HepG2 (cell line): ENCODE measurements around the gene MBD3. TPM values are rescaled to one million over a fixed set of nuclear protein-coding genes. Genes with fewer than 3 reads are reported as not detected.
A peak's percentile ranks its signal among the peaks of the same experiment; 100 is the strongest.

Source experiments
- ATF1 ChIP-seq: IDR thresholded peaks from 2 replicates; pipeline ENCODE4 v1.6.1; 2016; ENCODE audit warnings: mild to moderate bottlenecking, control low read depth
- CBX5 ChIP-seq: sonication (generic); formaldehyde crosslinking; IDR thresholded peaks from 2 replicates; pipeline ENCODE4 v1.4.0; 2020; ENCODE audit warnings: missing genetic modification reagents, borderline replicate concordance
- DMAP1 ChIP-seq: IDR thresholded peaks from 2 replicates; pipeline ENCODE4 v1.6.1; 2016
- DMTF1 ChIP-seq: sonication (generic); formaldehyde crosslinking; IDR thresholded peaks from 2 replicates; pipeline ENCODE4 v1.4.0; 2020; ENCODE audit warnings: mild to moderate bottlenecking, missing genetic modification reagents
- GABPB1 ChIP-seq: IDR thresholded peaks from 2 replicates; pipeline ENCODE4 v1.6.1; 2016; ENCODE audit warnings: mild to moderate bottlenecking, missing genetic modification reagents, moderate library complexity, missing compliant biosample characterization
- HMG20A ChIP-seq: IDR thresholded peaks from 2 replicates; pipeline ENCODE4 v1.6.1; 2016; ENCODE audit warnings: borderline replicate concordance
- HMGA1 ChIP-seq: sonication (generic); formaldehyde crosslinking; conservative IDR thresholded peaks from 2 replicates; pipeline ENCODE4 v1.4.0; 2020; ENCODE audit warnings: missing genetic modification reagents
- MIER2 ChIP-seq: IDR thresholded peaks from 2 replicates; pipeline ENCODE4 v1.6.1; 2016; ENCODE audit warnings: missing biosample characterization, missing genetic modification reagents
- MTA1 ChIP-seq: sonication (generic); formaldehyde crosslinking; IDR thresholded peaks from 2 replicates; pipeline ENCODE4 v1.4.0; 2020; ENCODE audit warnings: missing genetic modification reagents, mild to moderate bottlenecking, borderline replicate concordance
- NFKBIZ ChIP-seq: IDR thresholded peaks from 2 replicates; pipeline ENCODE4 v1.6.1; 2018; ENCODE audit warnings: missing genetic modification reagents, missing compliant biosample characterization
- PCBP1 ChIP-seq: fragments of 200-400 bp; formaldehyde crosslinking; IDR thresholded peaks from 2 replicates; pipeline ENCODE4 v1.6.1; 2017; ENCODE audit warnings: mild to moderate bottlenecking, low read depth, low read length, borderline replicate concordance
- PPARG ChIP-seq: conservative IDR thresholded peaks from 2 replicates; pipeline ENCODE4 v1.6.1; 2016; ENCODE audit warnings: missing biosample characterization, missing genetic modification reagents
- RBAK ChIP-seq: sonication (generic); formaldehyde crosslinking; IDR thresholded peaks from 2 replicates; pipeline ENCODE4 v1.5.1; 2020; ENCODE audit warnings: mild to moderate bottlenecking, missing genetic modification reagents
- SATB2 ChIP-seq: sonication (generic); formaldehyde crosslinking; IDR thresholded peaks from 2 replicates; pipeline ENCODE4 v1.5.0; 2020; ENCODE audit warnings: missing genetic modification reagents
- SRY ChIP-seq: sonication (generic); formaldehyde crosslinking; IDR thresholded peaks from 2 replicates; pipeline ENCODE4 v1.8.0; 2022; ENCODE audit warnings: mild to moderate bottlenecking, missing genetic modification reagents
- TCF12 ChIP-seq, 2 experiments: fragments of 450-650 bp in 1 of 2; sonication (generic) in 1 of 2; formaldehyde crosslinking in 1 of 2; IDR thresholded peaks; 2 replicates each; pipeline versions ENCODE4 v1.6.1 to v1.8.0; 2017 to 2022; ENCODE audit warnings: antibody characterized with exemption in 1 of 2, mild to moderate bottlenecking in 1 of 2, missing genetic modification reagents in 1 of 2, moderate library complexity in 1 of 2
- TCF7L2 ChIP-seq: IDR thresholded peaks from 2 replicates; pipeline ENCODE4 v1.6.1; 2011; ENCODE audit warnings: mild to moderate bottlenecking, low read depth, low read length, moderate library complexity
- YEATS2 ChIP-seq: sonication (generic); formaldehyde crosslinking; IDR thresholded peaks from 2 replicates; pipeline ENCODE4 v1.4.0; 2020; ENCODE audit warnings: missing genetic modification reagents, borderline replicate concordance
- ZNF207 ChIP-seq: fragments of 450-650 bp; IDR thresholded peaks from 2 replicates; pipeline ENCODE4 v1.6.1; 2016; ENCODE audit warnings: antibody characterized with exemption, borderline replicate concordance
- ZNF256 ChIP-seq: sonication (generic); formaldehyde crosslinking; conservative IDR thresholded peaks from 2 replicates; pipeline ENCODE4 v1.4.0; 2020; ENCODE audit warnings: missing genetic modification reagents
- ZNF292 ChIP-seq: sonication (generic); formaldehyde crosslinking; IDR thresholded peaks from 2 replicates; pipeline ENCODE4 v1.8.1; 2022; ENCODE audit warnings: mild to moderate bottlenecking, low read depth, missing genetic modification reagents, borderline replicate concordance
- ZNF563 ChIP-seq: sonication (generic); formaldehyde crosslinking; IDR thresholded peaks from 2 replicates; pipeline ENCODE4 v1.8.0; 2022; ENCODE audit warnings: mild to moderate bottlenecking, moderate library complexity, missing genetic modification reagents
- ZNF614 ChIP-seq: IDR thresholded peaks from 2 replicates; pipeline ENCODE4 v1.6.1; 2018; ENCODE audit warnings: missing biosample characterization, missing genetic modification reagents, inconsistent platforms, borderline replicate concordance
- polyA plus RNA-seq, 8 experiments: library from polyadenylated mRNA; depleted of rRNA in 3 of 8; stranded (reverse) in 7 of 8; unstranded in 1 of 8; fragments of >200 nt; fragmentation: Illumina TruSeq in 4 of 8; extraction: Trizol in 4 of 8; gene quantifications; 2 replicates each; pipeline versions ENCODE4 v1.2.1 to v1.2.3, GENCODE V29; 2011 to 2016; ENCODE audit warnings: low read depth in 4 of 8, missing spikeins in 1 of 8, mixed read lengths in 1 of 8; ENCODE audit not compliant: insufficient read depth in 1 of 8
- total RNA-seq, 5 experiments: library from RNA; depleted of rRNA; stranded (reverse); fragments of >200 nt; fragmentation: Illumina TruSeq; extraction: Trizol; gene quantifications; 2 replicates each; pipeline ENCODE4 v1.2.3, GENCODE V29; 2016; ENCODE audit warnings: low read depth in 1 of 5
- TF ChIP-seq, protein P1 (sequence below): IDR thresholded peaks from 2 replicates; pipeline ENCODE4 v1.6.1; 2012; ENCODE audit warnings: inconsistent platforms
- TF ChIP-seq, protein P2 (sequence below): sonication (generic); formaldehyde crosslinking; IDR thresholded peaks from 2 replicates; pipeline ENCODE4 v1.4.0; 2020; ENCODE audit warnings: missing genetic modification reagents, mild to moderate bottlenecking, borderline replicate concordance
- TF ChIP-seq, protein P3 (sequence below): sonication (generic); formaldehyde crosslinking; IDR thresholded peaks from 2 replicates; pipeline ENCODE4 v1.4.0; 2020; ENCODE audit warnings: missing genetic modification reagents

MBD3 gene
- total and polyA plus RNA-seq, 2 of the 13 experiments (the other 11 are each of a cell fraction or from before 2014, with no cell fraction given): 21.2 to 76.9 TPM

DNA sequence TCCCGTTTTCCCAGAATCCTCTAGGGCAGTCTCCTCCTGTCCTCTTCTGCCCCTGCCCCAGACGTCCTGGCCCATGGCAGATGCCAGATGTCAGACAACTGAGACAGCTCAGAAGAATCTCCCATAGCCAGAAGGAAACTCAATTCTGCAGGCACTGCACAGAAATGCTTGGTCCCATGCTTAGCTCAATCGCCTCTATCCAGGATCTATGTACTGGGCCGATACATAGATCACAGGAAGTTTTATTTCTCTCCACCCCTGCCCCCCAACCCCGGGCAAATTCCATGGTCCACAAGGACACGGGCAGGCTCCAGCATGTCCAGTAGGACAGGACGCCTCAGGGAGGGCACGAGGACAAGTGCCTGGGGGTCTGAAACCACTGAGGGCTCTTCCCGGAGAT lies 4.8 kb downstream of the MBD3 start (continued):
- TF ChIP-seq TCF7L2 (no peak), GABPB1 (no peak), SRY (CRISPR knock-in tag) (no peak), PCBP1 (no peak), ZNF292 (CRISPR knock-in tag) (no peak), DMTF1 (CRISPR knock-in tag) (no peak), RBAK (no peak), SATB2 (CRISPR knock-in tag) (no peak), ZNF256 (CRISPR knock-in tag) (no peak), YEATS2 (CRISPR knock-in tag) (peak; percentile 28; the same call in 1 of the 2 replicates), PPARG (CRISPR knock-in tag) (no peak), DMAP1 (CRISPR knock-in tag) (0 out of 2 replicates have a peak, but pooled peaks have one; percentile 24), TCF12 (IDR thresholded peaks at IDR 0.05) (no peak), TCF12 (CRISPR knock-in tag; IDR thresholded peaks at IDR 0.05) (no peak), ZNF563 (CRISPR knock-in tag) (no peak), HMG20A (CRISPR knock-in tag) (no peak), ZNF207 (no peak), HMGA1 (no peak), MTA1 (CRISPR knock-in tag) (peak; percentile 37; the same call in 1 of the 2 replicates), ATF1 (CRISPR knock-in tag) (no peak), CBX5 (no peak), NFKBIZ (CRISPR knock-in tag) (no peak), ZNF614 (CRISPR knock-in tag) (peak; percentile 23; the same call in 1 of the 2 replicates), MIER2 (CRISPR knock-in tag) (no peak)
- TF ChIP-seq, protein P1, sequence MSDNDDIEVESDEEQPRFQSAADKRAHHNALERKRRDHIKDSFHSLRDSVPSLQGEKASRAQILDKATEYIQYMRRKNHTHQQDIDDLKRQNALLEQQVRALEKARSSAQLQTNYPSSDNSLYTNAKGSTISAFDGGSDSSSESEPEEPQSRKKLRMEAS: peak; percentile 60
- TF ChIP-seq, protein P2, sequence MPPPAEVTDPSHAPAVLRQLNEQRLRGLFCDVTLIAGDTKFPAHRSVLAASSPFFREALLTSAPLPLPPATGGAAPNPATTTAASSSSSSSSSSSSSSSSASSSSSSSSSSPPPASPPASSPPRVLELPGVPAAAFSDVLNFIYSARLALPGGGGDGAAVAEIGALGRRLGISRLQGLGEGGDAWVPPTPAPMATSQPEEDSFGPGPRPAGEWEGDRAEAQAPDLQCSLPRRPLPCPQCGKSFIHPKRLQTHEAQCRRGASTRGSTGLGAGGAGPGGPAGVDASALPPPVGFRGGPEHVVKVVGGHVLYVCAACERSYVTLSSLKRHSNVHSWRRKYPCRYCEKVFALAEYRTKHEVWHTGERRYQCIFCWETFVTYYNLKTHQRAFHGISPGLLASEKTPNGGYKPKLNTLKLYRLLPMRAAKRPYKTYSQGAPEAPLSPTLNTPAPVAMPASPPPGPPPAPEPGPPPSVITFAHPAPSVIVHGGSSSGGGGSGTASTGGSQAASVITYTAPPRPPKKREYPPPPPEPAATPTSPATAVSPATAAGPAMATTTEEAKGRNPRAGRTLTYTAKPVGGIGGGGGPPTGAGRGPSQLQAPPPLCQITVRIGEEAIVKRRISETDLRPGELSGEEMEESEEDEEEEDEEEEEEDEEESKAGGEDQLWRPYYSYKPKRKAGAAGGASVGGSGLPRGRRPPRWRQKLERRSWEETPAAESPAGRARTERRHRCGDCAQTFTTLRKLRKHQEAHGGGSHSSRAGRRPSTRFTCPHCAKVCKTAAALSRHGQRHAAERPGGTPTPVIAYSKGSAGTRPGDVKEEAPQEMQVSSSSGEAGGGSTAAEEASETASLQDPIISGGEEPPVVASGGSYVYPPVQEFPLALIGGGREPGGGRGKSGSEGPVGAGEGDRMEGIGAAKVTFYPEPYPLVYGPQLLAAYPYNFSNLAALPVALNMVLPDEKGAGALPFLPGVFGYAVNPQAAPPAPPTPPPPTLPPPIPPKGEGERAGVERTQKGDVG (CRISPR knock-in tag): no peak
- TF ChIP-seq, protein P3, sequence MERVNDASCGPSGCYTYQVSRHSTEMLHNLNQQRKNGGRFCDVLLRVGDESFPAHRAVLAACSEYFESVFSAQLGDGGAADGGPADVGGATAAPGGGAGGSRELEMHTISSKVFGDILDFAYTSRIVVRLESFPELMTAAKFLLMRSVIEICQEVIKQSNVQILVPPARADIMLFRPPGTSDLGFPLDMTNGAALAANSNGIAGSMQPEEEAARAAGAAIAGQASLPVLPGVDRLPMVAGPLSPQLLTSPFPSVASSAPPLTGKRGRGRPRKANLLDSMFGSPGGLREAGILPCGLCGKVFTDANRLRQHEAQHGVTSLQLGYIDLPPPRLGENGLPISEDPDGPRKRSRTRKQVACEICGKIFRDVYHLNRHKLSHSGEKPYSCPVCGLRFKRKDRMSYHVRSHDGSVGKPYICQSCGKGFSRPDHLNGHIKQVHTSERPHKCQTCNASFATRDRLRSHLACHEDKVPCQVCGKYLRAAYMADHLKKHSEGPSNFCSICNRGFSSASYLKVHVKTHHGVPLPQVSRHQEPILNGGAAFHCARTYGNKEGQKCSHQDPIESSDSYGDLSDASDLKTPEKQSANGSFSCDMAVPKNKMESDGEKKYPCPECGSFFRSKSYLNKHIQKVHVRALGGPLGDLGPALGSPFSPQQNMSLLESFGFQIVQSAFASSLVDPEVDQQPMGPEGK (CRISPR knock-in tag): peak; percentile 90
